PC-3 (cell line): ENCODE data around the gene ACBD6. TPM values are rescaled to one million over a fixed set of nuclear protein-coding genes. Genes with fewer than 3 reads are reported as not detected.

Experiments
- ATAC-seq: fragments of 200-7000 bp; cut with Tn5 transposase; 2 replicates; pipeline ENCODE4 v1.9.1; 2020; ENCODE audit warnings: mild to moderate bottlenecking, moderate library complexity
- BruUV-seq: library from RNA; stranded (reverse); fragments of 400-500 nt; replicated peaks from 2 replicates; lab custom pipeline; 2021; lab: Mats Ljungman, UMichigan
- CTCF ChIA-PET: fragments of 300-600 bp; sonication (Branson Sonifier 250); formaldehyde crosslinking; loops from one replicate; lab custom pipeline; 2022; ENCODE audit warnings: antibody characterized with exemption; lab: Charles Lee
- POLR2A ChIA-PET: fragments of 300-600 bp; sonication (Branson Sonifier 250); formaldehyde crosslinking; loops from one replicate; lab custom pipeline; 2022; ENCODE audit warnings: antibody characterized with exemption; ENCODE audit not compliant: unreplicated experiment; lab: Charles Lee
- DNase-seq: peaks from one replicate; pipeline ENCODE4 v3.0.0-alpha.2; 2015
- H2AFZ ChIP-seq: fragments of 300-600 bp; sonication (generic); 2 replicates; pipeline ENCODE4 v1.6.0; 2016; ENCODE audit warnings: antibody characterized with exemption, low read length
- H3F3A ChIP-seq: fragments of 300-600 bp; sonication (generic); one replicate; pipeline ENCODE4 v1.6.0; 2017; ENCODE audit warnings: antibody characterized with exemption, low read length, control low read depth, mild to moderate bottlenecking; ENCODE audit not compliant: unreplicated experiment
- H3K27ac ChIP-seq: fragments of 300-600 bp; sonication (generic); 2 replicates; pipeline ENCODE4 v1.5.1; 2016; ENCODE audit warnings: mild to moderate bottlenecking, low read length
- H3K27me3 ChIP-seq: fragments of 300-600 bp; sonication (generic); 2 replicates; pipeline ENCODE4 v1.6.1; 2016; ENCODE audit warnings: low read length, mixed read lengths
- H3K36me3 ChIP-seq: fragments of 300-600 bp; sonication (generic); 2 replicates; pipeline ENCODE4 v1.6.1; 2016; ENCODE audit warnings: low read depth, mixed run types, low read length, mixed read lengths
- H3K4me1 ChIP-seq: fragments of 300-600 bp; sonication (generic); 2 replicates; pipeline ENCODE4 v1.5.1; 2016; ENCODE audit warnings: low read length; ENCODE audit not compliant: insufficient read depth
- H3K4me2 ChIP-seq: fragments of 300-600 bp; sonication (generic); 2 replicates; pipeline ENCODE4 v1.6.0; 2016; ENCODE audit warnings: low read length
- H3K4me3 ChIP-seq: fragments of 300-600 bp; sonication (generic); 2 replicates; pipeline ENCODE4 v1.5.1; 2016; ENCODE audit warnings: mild to moderate bottlenecking, low read length, mixed read lengths
- H3K79me2 ChIP-seq: fragments of 300-600 bp; sonication (generic); 2 replicates; pipeline ENCODE4 v1.6.1; 2017; ENCODE audit warnings: low read length, mixed read lengths
- H3K9ac ChIP-seq: fragments of 300-600 bp; sonication (generic); 2 replicates; pipeline ENCODE4 v1.6.0; 2016; ENCODE audit warnings: mild to moderate bottlenecking, low read length
- H3K9me2 ChIP-seq: fragments of 300-600 bp; sonication (generic); replicated peaks from 2 replicates; pipeline ENCODE4 v1.6.1; 2016; ENCODE audit warnings: mixed run types, low read length, mixed read lengths
- H3K9me3 ChIP-seq: fragments of 300-600 bp; sonication (generic); 2 replicates; pipeline ENCODE4 v1.6.1; 2016; ENCODE audit warnings: low read length, mixed read lengths
- H4K20me1 ChIP-seq: fragments of 300-600 bp; sonication (generic); 2 replicates; pipeline ENCODE4 v1.6.1; 2016; ENCODE audit warnings: low read length, mixed read lengths
- CTCF ChIP-seq: fragments of 300-600 bp; sonication (generic); conservative IDR thresholded peaks from 2 replicates; pipeline ENCODE4 v1.5.1; 2017; ENCODE audit warnings: antibody characterized with exemption, low read depth, mild to moderate bottlenecking, low read length
- EZH2 ChIP-seq: fragments of 300-600 bp; sonication (generic); IDR thresholded peaks from one replicate; pipeline ENCODE4 v1.6.1; 2017; ENCODE audit warnings: antibody characterized with exemption, mild to moderate bottlenecking, low read length; ENCODE audit not compliant: unreplicated experiment
- EZH2phosphoT487 ChIP-seq: fragments of 300-600 bp; sonication (generic); IDR thresholded peaks from 2 replicates; pipeline ENCODE4 v1.6.1; 2018; ENCODE audit warnings: mild to moderate bottlenecking, antibody characterized with exemption, low read length, borderline replicate concordance
- intact Hi-C: fragments of 100-400 bp; cut with micrococcal nuclease; formaldehyde crosslinking; loops from 2 replicates; pipeline ENCODE4 v1.9.0; 2023
- total RNA-seq: library from RNA; depleted of rRNA; stranded (reverse); fragments of >200 nt; gene quantifications from 2 replicates; pipeline ENCODE4 v1.2.3, GENCODE V29; 2014

The ACBD6 gene
- total RNA-seq, 1 experiment from 2014 or later, result 43.3 TPM

GRCh38 chr1:180489313-180489712, 13.1 kb downstream of the ACBD6 start:
- TF ChIP-seq EZH2phosphoT487 (no peak), CTCF (no peak), EZH2 (no peak)
- Histone ChIP-seq H3K27ac (no peak overlapping the region), H3K4me1 (no peaks in the 10 kb centered on the region), H3K9me2 (no peaks in the 10 kb centered on the region), H4K20me1 (no peaks in the 10 kb centered on the region), H3K27me3 (no peaks in the 10 kb centered on the region), H3K36me3 (no peaks in the 10 kb centered on the region; the same call in 1 of the 2 replicates), H3K9ac (no peak overlapping the region), H3K79me2 (no peaks in the 10 kb centered on the region), H3K4me3 (no peak overlapping the region), H3K9me3 (no peaks in the 10 kb centered on the region), H3K4me2 (no peak overlapping the region), H2AFZ (no peak overlapping the region), H3F3A (no peaks in the 10 kb centered on the region)
- ATAC-seq (no peak), DNase-seq (no peak)
- ChIA-PET CTCF (no interaction called here), POLR2A (no interaction called here)
- intact Hi-C loops, result no loop called here
- no TSS peak for BruUV-seq

- Histone ChIP-seq H2AFZ (no peak overlapping the region), H3K4me3 (no peak overlapping the region), H3K4me1 (no peaks in the 10 kb centered on the region), H3K9ac (no peak overlapping the region), H4K20me1 (no peaks in the 10 kb centered on the region), H3F3A (no peaks in the 10 kb centered on the region), H3K9me3 (no peaks in the 10 kb centered on the region), H3K36me3 (no peaks in the 10 kb centered on the region; the same call in 1 of the 2 replicates), H3K79me2 (no peaks in the 10 kb centered on the region), H3K27ac (no peak overlapping the region), H3K27me3 (no peaks in the 10 kb centered on the region), H3K9me2 (no peaks in the 10 kb centered on the region), H3K4me2 (no peak overlapping the region)
- BruUV-seq, result no TSS peak
- CTCF ChIA-PET, result no interaction called here
- intact Hi-C loops, result no loop called here
- DNase-seq (no peak), ATAC-seq (no peak)
- no peak for TF ChIP-seq EZH2phosphoT487
- no peak for TF ChIP-seq EZH2
- TF ChIP-seq CTCF, result no peak
- POLR2A ChIA-PET, result interaction anchor here (0.6 kb wide), 1 partner anchor 13 kb away, joined by 3 read pairs; no protein-coding TSS in a partner anchor
These were observed 13.7 kb downstream of the ACBD6 start for GRCh38 chr1:180488661-180489060.

GRCh38 chr1:180486092-180486491, 16.3 kb downstream of the ACBD6 start:
- BruUV-seq, result no TSS peak
- peaks cover 2% of the 10 kb centered on the region; the same call in 1 of the 2 replicates for H3K4me1 ChIP-seq
- H2AFZ ChIP-seq, result no peak overlapping the region
- H4K20me1 ChIP-seq, result no peaks in the 10 kb centered on the region
- H3K27ac ChIP-seq, result no peak overlapping the region
- no peaks in the 10 kb centered on the region for H3F3A ChIP-seq
- no peak overlapping the region for H3K9ac ChIP-seq
- TF ChIP-seq CTCF (no peak), EZH2 (no peak), EZH2phosphoT487 (no peak)
- ATAC-seq, result no peak
- H3K4me2 ChIP-seq, result no peak overlapping the region
- H3K4me3 ChIP-seq, result no peak overlapping the region
- H3K27me3 ChIP-seq, result no peaks in the 10 kb centered on the region
- no peaks in the 10 kb centered on the region; the same call in 1 of the 2 replicates for H3K36me3 ChIP-seq
- H3K9me2 ChIP-seq, result no peaks in the 10 kb centered on the region
- H3K79me2 ChIP-seq, result no peaks in the 10 kb centered on the region
- ChIA-PET POLR2A (no interaction called here), CTCF (no interaction called here)
- intact Hi-C loops, result no loop called here
- H3K9me3 ChIP-seq, result no peaks in the 10 kb centered on the region
- DNase-seq, result no peak
